Measurements from ENCODE around the gene ARMC9.

DNA sequence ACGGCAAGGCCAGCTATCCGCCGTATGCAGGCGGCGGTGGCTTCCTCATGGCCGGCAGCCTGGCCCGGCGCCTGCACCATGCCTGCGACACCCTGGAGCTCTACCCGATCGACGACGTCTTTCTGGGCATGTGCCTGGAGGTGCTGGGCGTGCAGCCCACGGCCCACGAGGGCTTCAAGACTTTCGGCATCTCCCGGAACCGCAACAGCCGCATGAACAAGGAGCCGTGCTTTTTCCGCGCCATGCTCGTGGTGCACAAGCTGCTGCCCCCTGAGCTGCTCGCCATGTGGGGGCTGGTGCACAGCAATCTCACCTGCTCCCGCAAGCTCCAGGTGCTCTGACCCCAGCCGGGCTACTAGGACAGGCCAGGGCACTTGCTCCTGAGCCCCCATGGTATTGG is 200.2 kb downstream of the ARMC9 start:
- TF ChIP-seq, protein P1, sequence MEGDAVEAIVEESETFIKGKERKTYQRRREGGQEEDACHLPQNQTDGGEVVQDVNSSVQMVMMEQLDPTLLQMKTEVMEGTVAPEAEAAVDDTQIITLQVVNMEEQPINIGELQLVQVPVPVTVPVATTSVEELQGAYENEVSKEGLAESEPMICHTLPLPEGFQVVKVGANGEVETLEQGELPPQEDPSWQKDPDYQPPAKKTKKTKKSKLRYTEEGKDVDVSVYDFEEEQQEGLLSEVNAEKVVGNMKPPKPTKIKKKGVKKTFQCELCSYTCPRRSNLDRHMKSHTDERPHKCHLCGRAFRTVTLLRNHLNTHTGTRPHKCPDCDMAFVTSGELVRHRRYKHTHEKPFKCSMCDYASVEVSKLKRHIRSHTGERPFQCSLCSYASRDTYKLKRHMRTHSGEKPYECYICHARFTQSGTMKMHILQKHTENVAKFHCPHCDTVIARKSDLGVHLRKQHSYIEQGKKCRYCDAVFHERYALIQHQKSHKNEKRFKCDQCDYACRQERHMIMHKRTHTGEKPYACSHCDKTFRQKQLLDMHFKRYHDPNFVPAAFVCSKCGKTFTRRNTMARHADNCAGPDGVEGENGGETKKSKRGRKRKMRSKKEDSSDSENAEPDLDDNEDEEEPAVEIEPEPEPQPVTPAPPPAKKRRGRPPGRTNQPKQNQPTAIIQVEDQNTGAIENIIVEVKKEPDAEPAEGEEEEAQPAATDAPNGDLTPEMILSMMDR (IDR thresholded peaks at IDR 0.05): no peak
- TF ChIP-seq POLR2A (IDR thresholded peaks at IDR 0.05): no peak

Measured in uterus (tissue), 2 donors.